Fibroblast of pulmonary artery (primary cell): ENCODE measurements around the gene CEBPG.

ENCODE experiments used
- DNase-seq: peaks from one replicate; pipeline ENCODE4 v3.0.0-alpha.2; 2010; ENCODE audit warnings: low read depth
- H3K4me3 ChIP-seq: replicated peaks from 2 replicates; pipeline ENCODE4 v1.5.1; 2011; ENCODE audit warnings: low read depth, mild to moderate bottlenecking, control low read depth, low read length, moderate library complexity
- CTCF ChIP-seq: IDR thresholded peaks from 2 replicates; pipeline ENCODE4 v1.5.1; 2011; ENCODE audit warnings: mild to moderate bottlenecking, control low read depth, low read length, inconsistent platforms; ENCODE audit errors: missing control alignments

Gene CEBPG

GRCh38 chr19:33384983-33385382, 11.5 kb downstream of the CEBPG start:
- no peak overlapping the region for H3K4me3 ChIP-seq
- DNase-seq: no peak
- no peak for TF ChIP-seq CTCF

- DNase-seq: no peak
- no peak overlapping the region for H3K4me3 ChIP-seq
- TF ChIP-seq CTCF: no peak
Observed at GRCh38 chr19:33385956-33386355, 12.4 kb downstream of the CEBPG start.

DNA sequence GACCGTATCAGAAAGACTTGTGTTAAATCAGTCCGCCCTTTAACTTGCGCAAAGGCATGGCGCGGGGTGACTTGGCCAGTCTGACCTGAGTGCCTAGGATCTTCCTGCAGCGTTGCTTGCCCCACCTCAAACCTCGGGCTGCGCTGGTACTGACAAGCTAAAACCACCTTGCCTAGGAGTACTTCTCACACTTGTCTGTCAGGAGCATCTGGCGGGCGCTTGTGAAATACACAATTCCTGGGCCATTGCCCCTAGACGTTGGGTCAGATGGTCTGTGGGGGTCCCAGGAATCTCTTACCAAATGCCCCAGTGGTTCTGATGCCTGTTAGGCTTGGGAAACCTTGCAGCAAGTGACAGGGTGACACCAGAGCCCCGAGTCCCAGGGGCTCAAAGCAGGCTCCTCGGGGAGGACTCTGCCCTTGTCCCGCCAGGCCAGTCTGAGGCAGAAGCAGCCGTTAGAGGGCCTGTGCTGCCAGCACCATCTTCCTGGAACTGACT, 12.9 kb downstream of the CEBPG start:
- TF ChIP-seq CTCF: no peak
- no peak for DNase-seq

DNA sequence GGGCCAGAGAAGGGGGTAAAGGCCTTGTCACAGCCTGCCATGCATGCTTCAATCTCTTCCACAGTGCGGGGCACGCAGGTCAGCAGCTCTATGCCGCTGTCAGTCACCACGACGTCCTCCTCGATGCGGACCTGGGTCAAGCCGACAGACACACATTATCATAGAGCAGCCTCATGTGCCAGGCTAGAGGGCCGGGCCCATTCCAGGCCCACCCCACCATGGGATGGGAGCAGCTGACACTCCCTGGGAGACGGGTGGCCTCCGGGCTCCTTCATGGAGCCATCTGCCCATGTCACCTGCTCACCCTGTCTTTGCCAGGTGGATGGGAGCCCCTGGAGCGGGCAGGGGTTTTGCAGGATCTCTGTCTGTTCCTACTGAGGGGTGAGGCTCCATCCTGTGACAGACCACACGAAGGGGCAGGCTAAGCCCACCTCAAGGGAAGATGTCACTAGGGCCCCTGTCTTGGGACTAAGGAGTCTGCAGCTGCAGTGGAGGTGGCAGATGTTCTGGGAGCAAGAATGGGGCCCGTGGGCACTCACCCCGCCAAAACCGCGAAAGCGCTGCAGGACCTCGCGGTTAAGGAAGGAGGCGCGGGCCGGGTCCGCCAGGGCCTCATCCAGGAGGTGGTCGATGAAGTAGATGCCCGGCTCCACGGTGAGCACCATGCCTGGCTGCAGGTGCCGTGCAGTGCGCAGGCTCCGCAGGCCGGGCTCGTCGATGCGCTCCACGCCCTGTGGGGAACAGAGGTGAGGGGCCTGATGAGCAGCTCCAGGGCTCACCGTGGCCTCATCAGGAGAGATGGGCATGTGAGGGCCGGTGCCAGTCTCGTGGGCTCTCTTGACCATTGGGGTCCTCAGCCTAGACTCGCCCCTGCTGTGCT, 14.1 kb downstream of the CEBPG start:
- DNase-seq: no peak
- TF ChIP-seq CTCF: no peak
- H3K4me3 ChIP-seq: no peak overlapping the region

More for the DNA sequence above, 12.9 kb downstream of the CEBPG start:
- no peak overlapping the region for H3K4me3 ChIP-seq

GRCh38 chr19:33388231-33388724, 14.8 kb downstream of the CEBPG start:
- no peak for TF ChIP-seq CTCF
- no peak for DNase-seq
- H3K4me3 ChIP-seq: no peak overlapping the region

GRCh38 chr19:33388725-33389420, 15.4 kb downstream of the CEBPG start:
- DNase-seq: no peak
- no peak for TF ChIP-seq CTCF

More at GRCh38 chr19:33388725-33389420, 15.4 kb downstream of the CEBPG start:
- H3K4me3 ChIP-seq: no peak overlapping the region
